T-helper 2 cell (primary cell): ENCODE results near the gene GFOD2.
A peak's percentile ranks its signal among the peaks of the same experiment; 100 is the strongest.

Experiments
- DNase-seq, 5 experiments: peaks; one replicate each; pipeline versions ENCODE4 v3.0.0 to v3.0.0-alpha.2; 2012 to 2022

GFOD2 gene

DNA sequence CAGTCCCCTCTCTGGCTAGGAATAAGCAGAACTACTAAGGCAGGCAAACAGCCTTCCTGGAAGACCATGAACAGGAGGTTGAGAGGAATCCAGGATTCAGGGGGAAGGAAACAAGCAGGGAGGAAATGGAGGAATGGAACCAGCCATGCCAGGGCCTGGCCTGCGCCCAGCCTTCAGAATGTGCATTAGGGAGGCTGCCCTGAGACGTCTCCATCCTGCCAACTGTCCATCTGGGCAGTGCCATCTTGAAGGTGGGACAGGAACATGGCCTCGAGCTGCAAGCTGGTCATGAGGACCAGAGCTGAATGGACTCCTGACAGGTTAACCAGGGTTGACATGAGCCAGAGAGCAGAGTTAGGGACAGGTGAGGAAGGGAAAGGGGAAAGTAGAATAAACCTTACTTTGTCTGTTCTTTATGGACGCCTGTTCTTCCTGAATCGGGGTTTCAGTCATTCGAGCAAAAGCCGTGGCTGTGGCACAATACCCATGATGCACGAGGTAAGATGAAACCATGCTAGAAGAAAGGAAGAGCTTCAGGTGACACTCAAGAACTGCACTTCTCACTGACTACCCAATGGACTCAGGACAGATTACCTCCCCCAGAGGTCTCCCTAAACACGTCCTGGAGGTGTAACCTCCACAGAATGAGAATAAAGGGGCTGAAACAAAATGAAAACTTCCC, 12.1 kb upstream of the GFOD2 start:
- DNase-seq: no peak

DNA sequence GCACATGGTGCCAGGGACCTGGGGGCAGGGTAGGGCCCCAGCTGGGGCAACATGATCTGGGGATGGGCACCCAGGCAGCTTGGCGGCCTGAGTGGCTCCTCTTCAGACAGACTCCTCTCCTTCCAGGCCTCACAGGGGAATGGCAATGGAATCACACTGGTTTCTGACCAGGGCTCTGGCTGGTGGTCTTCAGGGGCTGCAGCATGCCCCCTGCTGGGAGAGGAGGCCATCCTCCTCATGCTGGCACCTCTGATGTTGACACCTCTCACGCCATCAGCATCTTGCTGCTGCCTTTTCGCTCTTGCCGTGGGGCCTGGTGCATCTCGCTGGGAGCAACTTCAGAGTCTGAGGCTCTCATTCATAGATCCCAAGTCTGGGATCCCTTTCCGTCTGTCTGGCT, 11.2 kb upstream of the GFOD2 start:
- no peak for DNase-seq

DNA sequence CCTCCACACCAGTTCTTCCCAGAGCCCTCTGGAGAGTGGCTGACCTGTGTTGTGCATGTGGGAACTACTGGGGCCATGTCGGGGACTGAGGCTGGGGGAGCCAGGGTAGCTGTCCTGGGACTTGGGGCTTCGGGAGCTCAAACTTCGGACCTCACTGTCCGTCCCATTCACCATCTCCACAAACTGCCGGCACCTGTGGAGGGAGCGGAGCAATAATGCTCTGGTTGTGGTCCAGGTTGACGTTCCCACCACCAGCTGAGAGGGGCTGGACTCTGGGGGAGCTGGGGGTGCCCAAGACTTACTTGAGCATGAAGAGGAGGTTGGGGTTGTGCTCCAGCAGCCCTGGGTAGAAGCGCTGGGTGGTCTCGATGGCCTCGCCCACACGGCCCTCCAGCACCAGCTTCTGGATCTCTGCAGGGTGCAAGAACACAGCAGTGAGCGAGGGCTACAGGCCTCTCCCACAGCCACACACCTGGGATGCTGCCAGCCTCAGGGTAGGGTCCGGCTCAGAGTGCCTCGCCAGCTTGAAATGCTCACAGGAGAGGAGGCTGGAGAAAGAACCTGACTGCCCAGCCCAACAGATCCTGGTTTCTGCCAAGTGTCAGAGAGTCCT, 10.6 kb upstream of the GFOD2 start:
- DNase-seq: no peak

DNA sequence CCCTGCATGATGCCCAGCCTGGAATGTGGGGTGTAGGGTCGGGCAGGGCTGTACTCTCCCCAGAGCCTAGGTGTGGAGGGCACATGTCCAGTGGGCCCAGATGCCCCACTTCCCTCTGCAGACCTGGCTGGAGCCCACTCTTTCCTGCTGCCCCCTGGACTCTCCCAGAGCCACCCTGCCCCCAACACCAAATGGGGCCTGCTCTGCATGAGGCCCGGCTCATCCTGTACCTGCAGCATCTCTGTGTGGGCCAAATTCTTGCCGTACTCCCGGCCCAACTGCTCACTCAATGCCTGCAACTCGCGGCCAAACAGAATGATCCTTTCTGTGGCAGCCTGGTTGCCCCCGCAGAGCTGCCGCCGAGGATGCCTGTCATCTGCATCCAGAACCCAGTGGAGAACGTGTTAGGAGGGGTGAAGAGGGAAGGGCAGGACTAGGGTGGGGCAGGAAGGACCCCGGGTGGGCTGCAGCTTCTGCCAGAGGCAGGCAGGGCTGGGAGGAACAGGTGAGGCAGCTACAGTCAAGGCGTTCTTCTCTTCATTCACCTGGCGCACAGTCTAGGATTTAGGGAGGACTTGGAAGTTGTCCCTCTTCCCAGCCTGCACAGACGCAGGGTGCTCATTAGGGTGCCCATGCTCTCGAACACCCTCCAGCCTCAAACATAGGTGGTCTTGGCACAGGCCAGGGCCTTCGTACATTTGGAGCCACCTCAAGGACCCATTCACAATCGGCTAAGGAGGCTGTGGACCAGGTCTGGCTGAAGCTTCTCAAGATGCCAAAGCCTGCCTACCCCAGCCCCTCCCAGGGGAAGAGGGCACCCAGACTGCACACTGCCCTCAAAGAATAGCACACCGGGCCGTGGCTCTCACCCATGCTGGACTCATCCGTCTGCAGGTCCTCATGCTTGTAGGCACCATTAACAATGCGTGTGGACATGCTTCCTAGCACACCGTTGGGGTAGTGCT, 8.7 kb upstream of the GFOD2 start:
- DNase-seq: no peak

DNA sequence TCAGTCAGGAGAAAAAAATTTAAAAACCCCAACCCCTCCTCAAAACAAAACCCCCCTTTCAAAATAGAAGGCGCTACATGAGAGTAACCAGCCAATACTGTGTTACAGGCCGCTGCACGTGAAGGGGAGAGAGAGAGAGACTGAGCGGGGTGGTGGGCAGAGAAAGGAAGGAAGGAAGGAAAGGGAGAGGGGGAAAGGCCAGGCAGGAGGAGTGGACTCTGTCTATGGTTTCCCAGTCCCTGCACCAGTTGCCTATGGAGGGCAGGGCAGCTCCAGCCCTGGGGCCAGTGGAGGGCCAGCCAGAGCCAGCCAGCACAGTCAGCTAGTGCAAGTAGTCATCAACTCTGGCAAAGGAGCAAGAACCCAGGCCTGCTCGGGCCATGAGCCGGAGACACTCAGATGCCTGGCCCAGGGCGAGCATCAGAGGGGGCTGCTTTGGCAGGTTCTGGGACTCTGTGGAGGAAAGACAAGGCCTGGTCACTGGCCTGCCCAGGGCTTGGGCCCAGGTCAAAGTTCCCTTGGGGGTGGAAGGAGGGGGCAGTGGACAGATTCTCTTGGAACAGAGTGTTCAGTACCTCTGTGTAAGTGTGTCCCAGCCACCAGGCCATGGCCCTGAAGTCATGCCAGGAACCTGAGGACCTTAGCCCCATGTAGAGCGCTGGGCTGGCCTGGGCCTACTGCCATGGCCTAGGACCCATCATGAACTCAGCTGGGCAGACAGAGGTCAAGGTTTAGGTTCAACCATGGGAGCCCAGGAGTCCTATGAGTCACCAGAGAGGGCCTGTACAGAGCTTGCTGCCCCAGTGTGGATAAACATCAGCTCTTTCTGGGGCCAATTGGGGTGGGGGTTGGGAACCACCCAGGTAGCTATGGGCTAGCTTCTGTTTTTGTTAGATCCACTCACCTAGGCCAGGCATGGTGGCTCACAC, 7.3 kb upstream of the GFOD2 start:
- DNase-seq: no peak

DNA sequence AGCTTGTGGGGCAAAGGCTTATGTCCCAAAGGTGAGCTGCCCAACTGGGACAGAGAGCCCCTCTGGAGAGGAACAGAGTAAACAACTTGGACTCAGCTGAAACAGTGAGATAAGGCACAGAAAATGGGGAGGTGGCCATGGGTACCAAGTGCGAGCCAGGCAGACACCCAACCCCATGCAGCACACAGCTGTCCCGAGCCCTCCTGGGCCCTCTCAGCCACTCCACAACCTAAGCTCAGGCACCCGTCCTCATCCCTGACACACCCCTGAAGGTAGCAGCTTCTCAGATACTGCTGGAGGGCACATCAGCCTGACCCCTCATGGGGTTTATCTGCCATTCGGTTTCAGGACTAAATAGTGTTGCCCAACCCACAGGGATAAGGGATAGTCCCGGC, 4.8 kb upstream of the GFOD2 start:
- no peak for DNase-seq

DNA sequence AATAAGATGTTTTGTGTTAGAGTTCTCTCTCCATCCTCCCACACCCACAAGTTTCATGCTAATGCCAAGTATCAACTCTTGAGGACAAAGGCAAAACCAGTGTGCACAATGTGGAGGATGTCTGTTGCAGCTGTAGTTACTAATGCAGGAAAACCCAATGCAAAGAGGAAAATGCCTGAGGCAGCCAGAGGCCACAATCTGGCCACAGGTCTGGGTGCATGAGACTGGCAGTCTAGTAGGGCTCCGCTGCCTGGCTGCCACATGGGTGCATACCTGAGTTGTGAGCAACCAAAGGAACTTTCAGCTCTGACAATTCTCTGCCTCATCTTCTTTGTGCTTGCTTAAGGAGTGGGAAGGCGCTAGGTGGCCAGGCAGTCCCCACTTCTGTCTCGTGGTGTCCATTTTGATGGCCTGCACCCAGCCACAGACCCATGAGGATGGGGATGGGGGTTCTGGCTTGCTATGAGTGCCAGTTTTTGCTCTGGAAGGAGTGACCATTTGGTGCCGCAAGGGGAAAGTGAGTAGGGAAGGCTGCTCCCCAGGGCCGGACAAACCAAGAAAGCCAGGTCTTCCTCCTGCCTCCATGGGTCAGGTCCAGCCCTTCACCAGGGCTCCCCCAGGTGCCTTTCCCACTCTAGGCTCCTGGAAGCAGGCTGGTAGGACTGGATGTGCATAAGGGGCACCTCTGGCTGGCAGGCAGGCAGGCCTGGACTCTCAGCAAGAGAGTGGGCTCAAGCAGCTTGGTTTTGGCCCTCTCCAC, 4.2 kb upstream of the GFOD2 start:
- DNase-seq: no peak

DNA sequence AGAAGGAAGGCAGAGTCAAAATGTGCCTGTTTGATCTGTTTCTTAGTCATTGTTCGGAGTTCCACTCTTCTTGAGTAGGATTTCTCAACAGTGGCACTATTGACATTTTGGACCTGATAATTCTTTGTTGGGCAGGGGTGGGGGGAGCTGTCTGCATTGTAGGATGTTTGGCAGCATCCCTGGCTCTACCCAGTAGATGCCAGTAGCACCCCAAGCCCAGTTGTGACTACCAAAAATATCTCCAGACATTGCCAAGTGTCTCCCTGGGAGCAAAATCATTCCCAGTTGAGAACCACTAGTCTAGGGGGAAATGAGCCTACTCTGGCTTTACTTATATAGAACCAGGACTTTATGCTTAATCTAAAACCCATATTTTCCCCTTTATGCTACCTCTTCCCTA, 1.1 kb upstream of the GFOD2 start:
- DNase-seq: no peak

DNA sequence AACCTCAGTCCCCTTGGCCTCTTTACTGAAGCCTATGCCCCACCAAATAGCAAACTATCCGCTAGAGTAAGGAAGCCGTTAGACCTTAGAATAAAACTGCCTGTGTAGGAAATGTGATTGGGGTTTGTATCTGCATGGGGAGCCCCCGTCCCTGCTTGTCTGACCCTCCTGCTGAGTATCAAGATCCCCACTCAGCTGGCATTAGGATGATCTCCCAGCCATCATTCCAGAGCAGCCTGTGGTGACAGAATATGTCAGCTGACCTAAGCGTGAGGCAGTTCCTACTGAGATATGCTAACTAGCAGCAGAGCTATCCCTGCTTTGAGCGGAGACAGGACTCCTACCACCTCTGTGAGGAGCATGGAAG, 645 bp upstream of the GFOD2 start:
- DNase-seq: peak in 1 of 5 experiments; percentile 50

DNA sequence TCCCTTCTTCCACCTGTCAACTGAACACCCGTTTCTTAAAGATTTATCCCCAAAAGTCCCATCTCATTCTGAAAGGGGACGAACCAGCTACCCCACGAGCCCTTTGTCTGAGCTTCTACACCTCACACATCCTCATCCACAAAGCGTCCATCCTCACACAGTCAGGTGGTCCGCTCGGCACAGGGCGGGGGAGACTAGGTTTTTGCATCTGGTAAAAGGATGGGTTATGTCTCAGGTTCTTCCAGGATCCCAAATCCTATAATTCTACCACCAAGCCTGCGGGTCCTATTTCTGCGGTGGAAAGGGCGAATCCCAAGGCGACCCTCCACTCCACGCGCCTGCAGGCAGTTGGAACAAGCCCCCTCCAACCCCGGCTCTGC, 458 bp downstream of the GFOD2 start:
- DNase-seq: peak in 1 of 5 experiments; percentile 24

DNA sequence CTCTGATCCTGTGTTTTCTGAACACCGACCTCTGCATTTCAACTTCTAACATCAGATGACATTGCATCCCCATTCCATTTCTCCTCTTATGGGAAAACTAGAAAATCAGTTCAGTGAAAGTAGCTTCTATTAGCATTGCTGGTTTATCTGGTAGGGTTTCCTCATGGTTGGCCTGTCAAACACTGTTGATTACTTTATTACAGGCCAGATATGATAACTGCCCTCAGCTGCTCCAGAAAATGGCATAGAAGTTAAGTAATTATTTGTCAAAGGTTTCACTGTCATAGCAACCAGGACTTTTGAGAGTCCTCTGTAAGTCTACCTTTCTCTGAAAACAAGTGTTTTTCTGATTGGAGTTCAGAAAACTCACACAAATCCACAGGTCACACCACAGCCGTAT, 3.0 kb downstream of the GFOD2 start:
- no peak for DNase-seq

DNA sequence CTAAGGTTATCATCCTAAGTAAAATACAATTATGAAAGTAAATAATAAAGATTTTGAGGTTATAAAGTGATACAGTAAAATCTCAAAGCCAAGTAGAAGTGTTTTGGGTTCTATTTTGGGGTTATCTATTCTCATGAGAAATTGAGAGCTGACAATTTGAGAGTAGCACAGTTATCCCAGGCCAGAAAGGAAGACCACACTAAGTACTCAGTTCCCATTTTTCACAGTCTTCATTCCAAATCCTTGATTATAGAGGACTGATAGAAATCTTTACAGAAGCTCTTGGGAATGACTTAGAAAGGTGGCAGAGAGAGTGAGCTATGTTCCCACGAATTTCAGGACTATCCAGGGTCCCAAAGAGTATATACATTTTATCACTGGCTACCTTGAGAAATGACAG, 4.6 kb downstream of the GFOD2 start:
- DNase-seq: no peak

DNA sequence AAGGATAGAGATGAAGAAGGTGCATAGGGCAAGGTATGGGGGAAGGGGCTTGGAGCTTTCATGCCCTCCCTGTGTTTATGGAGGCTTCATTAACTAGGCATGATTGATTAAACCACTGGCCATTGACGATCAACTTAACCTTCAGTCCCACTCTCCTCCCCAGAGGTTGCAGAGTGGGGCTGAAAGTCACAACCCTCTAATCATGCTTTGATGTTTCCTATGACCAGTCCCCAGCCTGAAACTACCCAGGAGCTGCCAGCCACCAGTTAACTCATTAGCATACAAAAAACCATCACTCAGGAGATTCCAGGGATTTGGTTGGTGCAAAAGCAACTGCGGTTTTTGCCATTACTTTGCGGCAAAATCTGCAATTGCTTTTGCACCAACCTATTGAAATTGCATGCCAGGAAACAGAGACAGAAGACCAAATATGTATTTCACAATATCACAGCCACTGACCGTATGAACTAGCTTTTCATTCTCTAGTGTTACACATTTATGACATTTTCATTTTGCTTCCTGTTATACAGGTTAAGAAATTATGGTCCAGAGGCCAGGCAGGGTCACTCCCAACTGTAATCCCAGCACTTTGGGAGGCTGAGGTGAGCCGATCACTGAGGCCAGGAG, 5.4 kb downstream of the GFOD2 start:
- DNase-seq: no peak

DNA sequence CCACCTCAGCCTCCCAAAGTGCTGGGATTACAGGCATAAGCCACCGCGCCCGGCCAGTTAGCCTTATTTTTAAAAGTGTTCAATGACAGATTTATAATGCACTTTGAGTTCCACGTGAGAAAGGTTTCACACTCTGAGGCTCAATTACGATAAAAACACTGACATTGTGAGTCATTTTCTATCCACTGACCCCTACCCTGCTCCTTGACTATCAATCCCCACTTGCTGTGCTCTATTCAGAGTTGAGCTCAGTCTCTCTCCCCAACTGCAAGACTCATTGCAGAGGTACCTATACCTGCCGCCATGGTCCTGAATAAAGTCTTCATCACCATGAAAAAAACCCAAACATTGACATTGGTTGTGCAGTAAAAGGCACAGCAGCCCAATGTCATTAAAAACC, 8.5 kb downstream of the GFOD2 start:
- no peak for DNase-seq

DNA sequence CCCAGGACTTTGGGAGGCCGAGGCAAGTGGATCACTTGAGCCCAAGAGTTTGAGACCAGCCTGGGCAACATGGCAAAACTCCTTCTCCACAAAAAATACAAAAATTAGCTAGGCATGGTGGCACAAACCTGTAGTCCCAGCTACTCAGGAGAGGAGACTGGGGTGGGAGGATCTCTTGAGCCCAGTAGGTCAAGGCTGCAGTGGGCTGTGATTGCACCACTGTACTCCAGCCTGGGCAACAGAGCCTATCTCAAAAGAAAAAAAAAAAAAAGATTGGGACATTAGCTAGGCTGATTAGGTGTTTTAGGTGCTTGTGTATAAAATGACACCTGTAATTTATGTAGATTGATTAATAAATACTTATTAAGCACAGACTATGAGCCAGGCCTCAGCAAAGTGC, 10.1 kb downstream of the GFOD2 start:
- no peak for DNase-seq

DNA sequence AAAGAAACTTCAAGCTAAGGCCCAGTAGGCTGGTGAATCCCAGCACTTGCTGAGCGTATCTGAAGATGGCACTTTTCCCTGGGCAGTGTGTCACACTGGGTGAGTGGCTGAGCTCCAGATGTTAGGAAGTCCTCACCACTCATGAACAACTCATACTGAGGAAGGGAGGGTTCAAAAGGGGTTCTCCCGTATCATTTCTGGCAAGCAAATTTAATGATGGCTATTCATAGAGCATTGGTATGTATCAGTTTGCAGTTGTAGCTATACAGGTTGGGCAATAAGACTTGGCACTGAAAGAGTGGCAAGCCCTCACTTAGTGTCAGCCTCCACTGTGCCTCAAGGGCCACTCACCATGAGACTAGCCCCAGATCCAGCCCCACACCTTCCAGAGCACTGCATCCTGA, 10.7 kb downstream of the GFOD2 start:
- no peak for DNase-seq

DNA sequence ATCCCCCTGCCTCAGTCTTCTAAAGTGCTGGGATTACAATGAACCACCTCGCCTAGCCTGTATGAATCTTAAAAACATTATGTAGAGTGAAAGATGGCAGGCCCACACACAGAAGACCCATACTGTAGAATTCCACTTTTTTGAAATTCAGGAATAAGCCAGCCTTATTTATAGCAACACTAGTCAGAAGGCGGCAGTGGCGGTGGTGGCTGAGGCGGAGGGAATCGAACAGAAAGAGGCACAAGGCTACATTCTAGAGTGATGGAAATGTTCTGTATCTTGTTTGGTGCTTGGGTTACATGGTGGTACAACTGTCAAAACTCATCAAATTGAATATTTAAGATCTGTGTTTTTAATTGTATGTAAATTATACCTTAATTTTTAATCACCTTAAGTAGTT, 11.3 kb downstream of the GFOD2 start:
- no peak for DNase-seq

DNA sequence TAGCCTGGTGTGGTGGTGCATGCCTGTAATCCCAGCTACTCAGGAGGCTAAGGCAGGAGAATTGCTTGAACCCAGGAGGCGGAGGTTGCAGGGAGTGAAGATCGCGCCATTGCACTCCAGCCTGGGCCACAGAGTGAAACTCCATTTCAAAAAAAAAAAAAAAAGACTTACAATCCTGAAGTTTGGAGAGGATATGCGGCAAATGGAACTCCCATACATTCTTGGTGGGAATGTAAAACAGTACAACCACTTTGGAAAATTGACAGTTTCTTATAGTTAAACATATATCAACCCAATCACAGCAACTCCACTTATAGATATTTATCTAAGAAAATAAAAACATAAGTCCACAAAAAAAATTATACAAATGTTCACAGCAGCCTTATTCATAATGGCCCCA, 11.9 kb downstream of the GFOD2 start:
- no peak for DNase-seq

DNA sequence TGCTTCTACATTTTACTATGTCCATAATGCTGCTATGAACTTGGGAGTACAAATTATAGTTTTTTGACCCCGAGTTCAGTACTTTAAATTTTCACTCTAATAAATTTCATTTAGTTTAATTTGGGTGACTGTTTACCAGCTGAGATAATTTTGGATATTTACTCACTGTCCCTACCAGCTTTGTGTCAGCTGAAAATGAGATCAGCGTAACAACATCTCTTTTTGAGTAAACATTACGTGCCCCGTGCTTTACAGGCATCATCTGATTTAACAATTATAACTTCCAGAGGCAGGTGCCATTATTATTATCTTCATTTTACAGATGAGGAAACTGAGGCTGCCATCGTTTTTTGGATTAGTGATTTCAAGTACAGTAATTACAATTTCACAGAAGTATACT, 15.0 kb downstream of the GFOD2 start:
- DNase-seq: no peak

DNA sequence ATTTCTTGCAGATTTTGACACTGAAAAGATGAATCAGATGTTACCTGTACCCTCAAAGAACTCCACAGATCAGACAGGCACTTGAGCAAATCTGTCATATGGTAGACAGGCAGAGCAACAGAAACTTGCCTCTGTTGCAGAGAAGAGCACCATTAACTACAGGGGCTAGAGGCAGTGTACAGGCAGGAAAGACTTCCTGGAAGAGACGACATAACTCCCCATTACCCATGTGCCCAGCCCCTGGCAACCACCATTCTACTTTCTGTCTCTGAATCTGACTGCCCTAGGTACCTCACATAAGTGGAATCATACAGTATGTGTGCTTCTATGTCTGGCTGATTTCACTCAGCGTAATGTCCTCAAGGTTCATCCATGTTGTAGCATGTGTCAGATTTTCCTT, 15.5 kb downstream of the GFOD2 start:
- DNase-seq: peak in 1 of 5 experiments; percentile 55

DNA sequence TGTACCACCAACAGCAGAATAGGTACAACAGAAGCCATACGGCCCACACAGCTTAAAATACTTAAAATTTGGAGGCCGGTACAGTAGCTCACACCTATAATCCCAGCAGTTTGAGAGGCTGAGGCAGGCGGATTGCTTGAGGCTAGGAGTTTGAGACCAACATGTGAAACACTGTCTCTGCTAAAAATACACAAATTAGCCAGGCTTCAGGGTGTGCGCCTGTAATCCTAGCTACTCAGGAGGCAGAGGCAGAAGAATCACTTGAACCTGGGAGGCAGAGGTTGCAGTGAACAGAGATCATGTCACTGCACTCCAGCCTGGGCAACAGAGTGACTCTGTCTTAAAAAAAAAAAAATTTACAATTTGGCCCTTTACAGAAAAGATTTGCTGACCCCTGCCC, 17.0 kb downstream of the GFOD2 start:
- DNase-seq: no peak

DNA sequence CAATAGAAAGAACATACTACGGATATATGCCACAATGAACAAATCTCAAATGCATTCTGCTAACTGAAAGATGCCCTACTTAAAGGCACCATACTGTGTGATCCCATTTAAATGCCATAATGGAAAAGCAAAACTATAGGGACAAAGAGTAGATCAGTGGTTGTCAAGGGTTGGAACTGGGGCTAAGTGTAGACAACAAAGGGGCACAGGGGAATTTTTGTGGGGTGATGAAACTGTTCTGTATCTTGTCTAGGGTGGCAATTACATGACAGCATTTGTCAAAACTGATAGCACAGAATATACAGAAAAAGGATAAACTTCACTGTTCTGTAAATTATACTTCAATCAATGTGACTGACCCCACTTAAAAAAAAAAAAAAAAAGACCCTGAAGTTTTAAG, 17.7 kb downstream of the GFOD2 start:
- no peak for DNase-seq
